SW480 (cell line): ENCODE results near the gene CPNE1.

Experiments used
- DNase-seq: peaks from one replicate; pipeline ENCODE4 v3.0.0-alpha.2; 2016; ENCODE audit warnings: low spot score

Gene CPNE1

GRCh38 chr20:35653893-35654292, 10.8 kb downstream of the CPNE1 start:
- DNase-seq = no peak

- DNase-seq = no peak
Observed at GRCh38 chr20:35653430-35653734, 11.3 kb downstream of the CPNE1 start.

GRCh38 chr20:35652641-35653429, 11.9 kb downstream of the CPNE1 start:
- no peak for DNase-seq

GRCh38 chr20:35651958-35652357, 12.7 kb downstream of the CPNE1 start:
- no peak for DNase-seq

- DNase-seq = no peak
Observed at GRCh38 chr20:35650632-35651031, 14.1 kb downstream of the CPNE1 start.

- no peak for DNase-seq
Observed at GRCh38 chr20:35648836-35649235, 15.9 kb downstream of the CPNE1 start.

GRCh38 chr20:35644806-35645205, 19.9 kb downstream of the CPNE1 start:
- no peak for DNase-seq

- DNase-seq = no peak
Observed at GRCh38 chr20:35643045-35643444, 21.7 kb downstream of the CPNE1 start.

- no peak for DNase-seq
Observed at GRCh38 chr20:35641743-35642142, 23.0 kb downstream of the CPNE1 start.

- no peak for DNase-seq
Observed at GRCh38 chr20:35640724-35641123, 24.0 kb downstream of the CPNE1 start.

- no peak for DNase-seq
Observed at GRCh38 chr20:35638751-35639150, 25.9 kb downstream of the CPNE1 start.

GRCh38 chr20:35637276-35637675, 27.4 kb downstream of the CPNE1 start:
- DNase-seq = no peak

GRCh38 chr20:35636095-35636494, 28.6 kb downstream of the CPNE1 start:
- no peak for DNase-seq

GRCh38 chr20:35635652-35636051, 29.0 kb downstream of the CPNE1 start:
- DNase-seq = no peak

- no peak for DNase-seq
Observed at GRCh38 chr20:35632539-35633115, 32.1 kb downstream of the CPNE1 start.

GRCh38 chr20:35630636-35631035, 34.1 kb downstream of the CPNE1 start:
- no peak for DNase-seq

- DNase-seq = no peak
Observed at GRCh38 chr20:35629427-35630145, 35.1 kb downstream of the CPNE1 start.

- no peak for DNase-seq
Observed at GRCh38 chr20:35627121-35627520, 37.6 kb downstream of the CPNE1 start.

GRCh38 chr20:35626386-35627001, 38.2 kb downstream of the CPNE1 start:
- DNase-seq = no peak

GRCh38 chr20:35625584-35626385, 38.9 kb downstream of the CPNE1 start:
- DNase-seq = no peak

GRCh38 chr20:35621560-35621946, 43.1 kb downstream of the CPNE1 start:
- no peak for DNase-seq
